Epithelial cell of proximal tubule (primary cell): Measurements from ENCODE around the gene OR5D13. TPM values are rescaled to one million over a fixed set of nuclear protein-coding genes. Genes with fewer than 3 reads are reported as not detected.

Source experiments
- DNase-seq: peaks from one replicate; pipeline ENCODE4 v3.0.0-alpha.2; 2011; ENCODE audit warnings: low read depth
- H3K4me3 ChIP-seq: 2 replicates; pipeline ENCODE4 v1.5.1; 2011; ENCODE audit warnings: low read depth, mild to moderate bottlenecking, low read length
- total RNA-seq: library from RNA; depleted of rRNA; stranded (reverse); fragments of >200 nt; gene quantifications from 2 replicates; pipeline ENCODE4 v1.2.3, GENCODE V29; 2015
- TF ChIP-seq, protein P1 (sequence below): conservative IDR thresholded peaks from 2 replicates; pipeline ENCODE4 v1.5.1; 2012; ENCODE audit warnings: low read depth, mild to moderate bottlenecking, low read length

Gene OR5D13
- total RNA-seq, 1 donor from 2014 or later = not detected

DNA sequence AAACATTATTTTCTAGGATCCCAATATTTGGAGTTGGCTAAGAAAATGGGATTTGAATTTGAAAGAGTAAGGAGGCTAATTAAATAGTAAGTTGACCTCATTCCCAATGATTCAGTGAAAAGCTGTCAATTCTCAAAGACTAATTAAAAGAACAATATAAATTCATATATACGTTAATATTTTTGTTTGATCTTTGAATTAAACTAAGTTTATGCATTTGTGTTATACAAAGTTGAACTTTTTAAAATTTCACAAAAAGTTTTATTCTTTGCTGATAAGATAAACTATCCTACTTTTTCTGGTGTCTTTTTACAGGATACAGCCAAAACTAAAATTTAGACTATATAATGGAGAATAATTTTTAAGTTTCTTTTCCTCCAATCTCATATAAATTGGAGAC is 37.8 kb downstream of the OR5D13 start, which contains the start of gene OR5L1:
Gene OR5L1 (plus strand): TSS at position 301 of the 400 bp plus-strand sequence. CDS start 100 bp downstream, outside the sequence.
- no peak for DNase-seq
- TF ChIP-seq, protein P1, sequence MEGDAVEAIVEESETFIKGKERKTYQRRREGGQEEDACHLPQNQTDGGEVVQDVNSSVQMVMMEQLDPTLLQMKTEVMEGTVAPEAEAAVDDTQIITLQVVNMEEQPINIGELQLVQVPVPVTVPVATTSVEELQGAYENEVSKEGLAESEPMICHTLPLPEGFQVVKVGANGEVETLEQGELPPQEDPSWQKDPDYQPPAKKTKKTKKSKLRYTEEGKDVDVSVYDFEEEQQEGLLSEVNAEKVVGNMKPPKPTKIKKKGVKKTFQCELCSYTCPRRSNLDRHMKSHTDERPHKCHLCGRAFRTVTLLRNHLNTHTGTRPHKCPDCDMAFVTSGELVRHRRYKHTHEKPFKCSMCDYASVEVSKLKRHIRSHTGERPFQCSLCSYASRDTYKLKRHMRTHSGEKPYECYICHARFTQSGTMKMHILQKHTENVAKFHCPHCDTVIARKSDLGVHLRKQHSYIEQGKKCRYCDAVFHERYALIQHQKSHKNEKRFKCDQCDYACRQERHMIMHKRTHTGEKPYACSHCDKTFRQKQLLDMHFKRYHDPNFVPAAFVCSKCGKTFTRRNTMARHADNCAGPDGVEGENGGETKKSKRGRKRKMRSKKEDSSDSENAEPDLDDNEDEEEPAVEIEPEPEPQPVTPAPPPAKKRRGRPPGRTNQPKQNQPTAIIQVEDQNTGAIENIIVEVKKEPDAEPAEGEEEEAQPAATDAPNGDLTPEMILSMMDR = no peak
- no peak within 1 kb of the TSS for H3K4me3 ChIP-seq

DNA sequence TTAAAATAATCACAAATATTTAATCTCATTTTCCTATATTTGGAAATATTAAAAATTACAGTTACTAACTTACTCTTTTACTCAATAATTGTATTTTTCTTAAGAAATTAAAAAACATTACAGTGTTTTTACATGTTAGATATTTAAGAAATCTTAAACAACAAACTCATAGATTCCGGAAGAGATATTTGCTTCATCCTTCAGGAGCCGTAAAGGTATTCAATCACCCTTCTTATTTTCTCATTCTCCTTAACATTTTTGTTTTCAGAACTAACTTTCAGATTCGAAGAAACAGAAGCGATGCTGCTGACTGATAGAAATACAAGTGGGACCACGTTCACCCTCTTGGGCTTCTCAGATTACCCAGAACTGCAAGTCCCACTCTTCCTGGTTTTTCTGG is 46.1 kb downstream of the OR5D13 start, which contains the start of gene OR5D18:
Gene OR5D18 (plus strand): TSS at position 301 of the 400 bp plus-strand sequence. CDS start 0 bp downstream, at position 301.
- no peak for DNase-seq
- TF ChIP-seq, protein P1 = no peak

More for the DNA sequence above, 46.1 kb downstream of the OR5D13 start, which contains the start of gene OR5D18:
- H3K4me3 ChIP-seq = no peak within 1 kb of the TSS

Other genes with a start within 250 kb of the OR5D13 start
- not detected in 2 replicates for gene OR4C15, start 219.0 kb upstream of the OR5D13 start, total RNA-seq
- not detected in 2 replicates for gene OR4C16, start 201.3 kb upstream of the OR5D13 start, total RNA-seq
- not detected in 2 replicates for gene OR4C11, start 165.8 kb upstream of the OR5D13 start, total RNA-seq
- gene OR4P4, start 138.3 kb upstream of the OR5D13 start, total RNA-seq = not detected in 2 replicates
- not detected in 2 replicates for gene OR4S2, start 125.1 kb upstream of the OR5D13 start, total RNA-seq
- not detected in 2 replicates for gene OR4C6, start 111.2 kb upstream of the OR5D13 start, total RNA-seq
- gene OR5D14, start 22.1 kb downstream of the OR5D13 start, total RNA-seq = not detected in 2 replicates
- gene OR5L1, start 37.9 kb downstream of the OR5D13 start, total RNA-seq = not detected in 2 replicates
- not detected in 2 replicates for gene OR5D18, start 46.2 kb downstream of the OR5D13 start, total RNA-seq
- not detected in 2 replicates for gene OR5L2, start 53.8 kb downstream of the OR5D13 start, total RNA-seq
- gene OR5D16, start 65.3 kb downstream of the OR5D13 start, total RNA-seq = not detected in 2 replicates
- gene TRIM51, start 109.9 kb downstream of the OR5D13 start, total RNA-seq = not detected in 2 replicates
- gene OR5W2, start 141.1 kb downstream of the OR5D13 start, total RNA-seq = not detected in 2 replicates
- gene OR5I1, start 163.0 kb downstream of the OR5D13 start, total RNA-seq = not detected in 2 replicates
- not detected in 2 replicates for gene OR10AG1, start 196.5 kb downstream of the OR5D13 start, total RNA-seq
- not detected in 2 replicates for gene OR5F1, start 221.2 kb downstream of the OR5D13 start, total RNA-seq